Activated T-cell treated with anti-CD3 and anti-CD28 coated beads, Interleukin-2, amount 50 U/mL, for 1 hour (primary cell): Measurements from ENCODE around the gene GMDS.

Source experiments
- DNase-seq: peaks from one replicate; pipeline ENCODE4 v3.0.0-alpha.2; 2020

GMDS gene

DNA sequence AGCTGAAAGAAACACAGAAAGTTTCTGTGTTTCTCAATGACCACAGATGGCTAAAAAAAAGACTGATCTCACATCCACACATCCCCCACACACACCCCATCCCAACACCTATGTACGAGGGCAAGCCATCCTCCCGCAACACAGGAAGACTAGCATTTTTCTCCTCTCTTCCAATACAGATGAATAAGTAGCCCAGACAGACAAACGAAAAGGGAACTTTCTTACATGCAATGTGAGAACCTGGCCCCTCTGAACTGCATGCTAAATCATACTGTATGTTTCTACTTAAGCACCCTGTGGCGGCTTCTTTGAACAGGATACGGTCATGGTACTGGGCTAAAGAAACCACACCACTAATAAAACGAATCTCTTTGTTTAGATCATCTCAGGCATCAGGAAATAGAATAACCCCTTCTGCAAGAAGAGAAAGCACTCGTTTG is 116.2 kb downstream of the GMDS start:
- DNase-seq: no peak

DNA sequence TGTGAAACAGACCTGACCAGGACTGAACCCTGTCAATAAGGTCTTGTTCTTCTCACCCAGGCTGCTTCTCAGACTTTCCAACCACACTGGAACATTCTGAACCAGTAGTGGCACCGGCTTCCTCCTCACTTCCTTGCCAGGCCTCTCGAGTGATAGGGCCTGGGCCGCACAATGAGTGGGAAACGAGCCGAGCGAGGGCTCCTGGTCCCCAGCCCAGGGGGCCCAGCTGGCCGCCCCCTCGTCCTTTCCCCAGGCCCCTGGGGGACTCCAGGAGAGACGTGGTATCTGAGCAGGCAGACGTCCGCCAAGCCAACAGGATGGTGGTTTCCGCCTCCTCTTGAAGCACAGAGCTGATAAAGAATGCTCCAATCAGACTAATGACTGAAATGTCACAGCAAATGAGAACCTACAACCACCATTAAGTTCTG is 117.9 kb downstream of the GMDS start:
- DNase-seq: peak; percentile 30

DNA sequence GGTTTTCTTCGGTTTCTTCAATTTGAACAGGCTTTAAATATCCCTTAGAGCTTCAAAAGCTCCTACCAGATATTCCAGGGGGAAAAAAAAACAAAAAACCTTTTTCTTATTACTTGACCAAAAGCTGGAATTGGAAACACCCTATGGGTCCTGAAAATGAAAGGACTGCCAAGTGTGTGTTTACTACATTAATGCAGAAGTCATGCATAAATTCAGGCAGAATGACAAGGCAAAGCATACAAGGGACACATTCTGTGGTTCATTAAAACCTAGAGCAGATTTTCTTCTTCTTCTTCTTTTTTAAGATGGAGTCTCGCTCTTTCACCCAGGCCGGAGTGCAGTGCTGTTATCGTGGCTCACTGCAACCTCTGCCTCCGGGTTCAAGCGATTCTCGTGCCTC is 119.1 kb downstream of the GMDS start:
- no peak for DNase-seq

DNA sequence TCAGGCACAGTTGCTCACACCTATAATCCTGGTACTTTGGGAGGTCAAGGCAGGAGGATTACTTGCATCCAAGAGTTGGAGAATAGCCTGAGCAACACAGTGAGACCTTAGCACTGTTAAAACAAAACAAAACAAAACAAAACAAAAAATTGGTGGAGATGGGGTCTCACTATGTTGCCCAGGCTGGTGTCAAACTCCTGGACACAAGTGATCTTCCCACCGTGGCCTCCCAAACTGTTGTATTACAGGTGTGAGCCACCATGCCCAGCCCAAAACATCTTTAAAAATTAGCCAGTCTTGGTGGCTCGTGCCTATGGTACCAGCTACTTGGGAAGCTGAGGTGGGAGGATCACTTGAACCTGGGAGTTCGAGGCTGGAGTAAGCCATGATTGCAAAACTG is 120.2 kb downstream of the GMDS start:
- DNase-seq: no peak

DNA sequence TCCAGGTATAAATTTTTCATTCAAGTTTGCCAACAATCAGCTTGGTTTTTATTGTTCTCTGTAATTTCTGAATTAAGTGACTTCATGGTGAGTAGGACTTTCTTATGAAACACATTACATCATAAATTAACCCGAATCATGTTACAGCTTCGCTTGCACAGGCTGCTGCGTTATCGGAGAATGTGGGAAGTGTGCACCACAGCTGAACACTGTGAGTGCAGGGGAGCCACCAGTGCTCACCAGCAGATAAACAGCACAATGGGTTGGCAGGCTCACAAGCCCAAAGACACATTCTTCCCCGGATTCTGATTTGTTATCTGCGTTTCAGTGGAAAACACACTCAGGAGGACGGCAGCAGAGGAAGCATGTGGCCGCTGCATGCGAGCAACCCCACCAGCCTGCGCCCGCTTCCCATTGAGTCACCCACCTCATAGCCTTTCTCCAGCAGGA is 121.1 kb downstream of the GMDS start:
- no peak for DNase-seq

DNA sequence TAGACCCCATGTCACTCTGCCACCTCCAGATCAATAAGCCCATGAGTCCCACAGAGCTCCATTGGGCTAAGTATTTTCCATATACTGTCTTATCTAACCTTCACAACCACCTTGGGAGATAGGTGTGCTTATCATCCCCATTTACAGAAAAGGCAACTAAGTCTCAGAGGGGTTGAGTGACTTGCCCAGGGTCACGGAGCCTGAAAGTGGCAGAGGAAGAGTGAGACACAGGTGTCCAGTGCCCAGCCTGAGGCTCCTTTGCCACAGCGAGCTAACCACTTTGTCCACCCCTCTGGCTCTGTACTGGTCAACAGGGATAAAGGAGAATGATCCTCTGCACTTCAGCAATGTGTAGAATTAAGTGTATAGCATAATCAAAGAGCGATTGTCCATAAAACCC is 124.5 kb downstream of the GMDS start:
- no peak for DNase-seq

DNA sequence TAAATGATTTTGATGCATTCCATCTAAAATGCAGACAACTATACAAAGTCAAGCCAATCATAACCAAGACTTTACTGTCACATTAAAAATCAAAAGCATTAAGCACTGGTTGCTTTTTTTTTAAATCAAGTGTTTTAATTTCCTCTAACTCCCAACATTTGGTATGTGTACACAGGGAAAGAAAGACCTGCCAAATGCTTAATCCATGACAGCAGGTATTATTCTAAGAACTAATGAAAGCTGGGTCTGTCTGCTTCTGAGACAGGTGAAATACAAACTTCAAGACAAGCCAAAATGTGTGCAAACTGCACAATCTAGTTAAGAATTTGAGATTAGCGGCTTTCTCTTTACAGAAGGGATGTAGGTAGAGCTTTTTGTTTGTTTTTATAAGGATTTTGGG is 126.1 kb downstream of the GMDS start:
- no peak for DNase-seq

DNA sequence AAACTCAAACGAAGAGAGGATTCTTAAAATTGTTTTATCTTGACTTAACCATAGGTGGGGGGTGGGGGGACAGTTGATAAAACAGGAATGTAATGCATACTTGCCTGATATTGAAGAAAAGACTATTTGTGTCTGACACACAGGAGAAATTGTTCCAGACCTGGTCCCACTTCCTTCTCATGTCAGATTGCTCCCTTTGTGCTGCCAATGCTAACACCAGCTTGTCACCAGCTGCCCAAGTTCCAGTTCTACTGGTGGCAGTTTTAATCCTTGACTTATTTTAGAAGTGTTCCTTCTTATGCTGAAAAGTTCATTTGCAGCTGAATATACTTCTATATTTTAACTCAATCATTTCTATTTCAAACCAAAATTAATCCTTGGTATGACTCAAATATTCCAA is 127.3 kb downstream of the GMDS start:
- no peak for DNase-seq

DNA sequence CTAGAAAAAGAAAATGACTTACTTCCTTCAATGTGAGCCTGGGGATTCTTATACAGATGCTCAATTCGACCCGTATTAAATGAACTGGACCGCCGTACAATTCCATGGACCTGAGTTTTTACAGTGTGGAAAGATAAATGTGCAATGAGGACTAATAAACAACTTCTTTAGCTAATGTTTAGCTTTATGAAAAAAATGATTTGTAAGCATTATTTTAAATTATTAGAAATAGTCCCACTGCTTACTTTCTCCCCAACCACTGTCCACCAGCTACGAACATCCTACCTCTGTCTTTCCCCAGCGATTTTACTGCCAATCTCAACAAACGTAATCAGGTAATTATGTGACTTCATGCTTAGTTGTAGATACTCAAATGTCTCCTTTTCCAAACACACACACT is 128.0 kb downstream of the GMDS start:
- no peak for DNase-seq

DNA sequence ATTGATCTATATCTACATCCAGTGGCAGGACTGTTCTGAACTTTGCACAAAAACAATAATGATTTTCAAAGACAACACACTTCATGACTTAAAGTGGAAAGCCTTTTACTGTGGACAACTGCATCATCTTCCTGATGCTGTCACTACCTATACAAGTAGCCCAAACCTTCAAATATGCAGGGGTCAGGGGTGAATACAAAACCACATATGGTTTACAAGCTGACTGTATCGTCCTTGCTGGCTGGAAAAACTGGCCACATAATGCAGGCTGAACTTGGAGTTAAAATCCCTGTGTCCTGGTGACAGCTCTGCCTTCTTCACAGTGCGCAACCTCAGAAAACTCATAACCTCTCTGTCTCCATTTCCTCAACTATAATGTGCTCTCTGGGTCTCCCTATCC is 128.9 kb downstream of the GMDS start:
- no peak for DNase-seq

DNA sequence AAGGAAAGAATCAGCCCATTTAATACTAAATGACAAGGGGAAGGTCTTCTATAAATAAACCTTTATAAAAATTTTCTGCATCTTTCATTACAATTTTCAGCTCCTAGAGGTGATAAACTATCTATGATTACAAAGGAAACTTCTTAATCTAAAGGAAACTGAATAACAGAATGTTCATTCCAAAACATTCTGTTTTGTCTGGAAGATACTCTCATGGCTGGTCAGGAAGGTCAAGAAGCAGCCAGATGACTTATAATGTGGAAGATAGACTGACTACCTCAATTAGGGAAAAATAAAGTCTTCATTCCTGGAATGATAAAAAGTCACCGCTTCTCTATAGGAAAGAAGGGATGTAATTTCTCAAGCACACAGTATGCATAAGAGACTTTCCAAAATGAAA is 131.3 kb downstream of the GMDS start:
- DNase-seq: no peak

DNA sequence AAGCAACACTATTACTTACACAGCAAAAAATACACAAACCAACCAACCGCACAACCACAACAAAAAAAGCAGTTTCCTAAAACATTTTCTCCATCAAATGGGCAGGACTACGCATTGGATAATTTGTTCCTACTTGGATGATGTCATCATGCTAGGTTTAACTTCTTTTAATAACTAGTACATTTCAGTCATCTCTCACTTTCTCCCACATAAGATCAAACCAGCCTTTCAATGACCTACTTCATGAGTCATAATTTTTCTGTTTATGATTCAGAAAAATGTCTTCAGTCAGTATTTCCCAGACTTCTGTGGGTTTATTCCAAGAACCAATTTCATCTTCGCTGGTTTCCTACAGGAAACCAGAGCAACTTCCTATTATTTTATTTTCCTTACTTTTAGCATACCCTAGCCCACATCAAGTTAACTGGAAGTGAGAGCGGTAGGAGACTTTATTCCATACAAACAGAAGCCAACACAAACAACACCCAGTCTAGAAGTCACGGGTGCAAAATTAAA is 134.2 kb downstream of the GMDS start:
- no peak for DNase-seq

DNA sequence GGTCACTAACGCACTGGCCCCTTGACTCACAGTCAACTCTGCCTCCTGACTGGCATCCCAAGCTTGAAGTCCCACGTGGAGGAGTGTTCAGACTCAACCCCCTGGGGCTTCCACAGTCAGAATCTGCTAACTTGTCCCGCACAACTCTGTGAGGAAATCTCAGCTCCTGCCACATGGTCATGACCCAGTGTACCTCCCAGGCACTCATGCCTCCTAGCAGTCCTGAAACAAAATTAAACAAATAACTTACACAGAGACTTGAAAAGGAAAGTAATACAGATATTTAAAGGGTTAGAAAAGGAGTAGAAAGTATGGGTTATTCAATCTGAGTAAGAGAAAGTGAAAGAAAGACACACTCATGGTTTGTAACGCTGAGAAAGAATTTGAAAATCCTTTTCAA is 134.9 kb downstream of the GMDS start:
- DNase-seq: no peak

DNA sequence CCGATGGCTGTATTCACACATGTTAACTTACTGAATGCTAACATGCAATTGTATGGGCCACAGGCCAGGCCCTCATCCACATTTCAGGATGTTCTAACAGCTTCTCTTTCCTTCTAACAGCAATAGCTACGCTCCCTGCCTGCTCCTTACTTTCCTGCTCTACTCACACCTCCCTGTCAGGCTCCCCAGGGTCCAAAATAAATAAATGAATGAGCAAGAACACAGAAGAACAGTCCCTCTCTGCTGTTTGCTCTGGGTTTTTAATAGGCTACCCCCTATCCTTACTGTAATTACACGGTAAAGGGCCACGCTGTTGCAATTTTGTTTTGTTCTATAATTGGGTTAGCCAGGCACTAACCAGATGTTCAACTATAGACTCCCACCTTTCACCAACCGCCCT is 135.6 kb downstream of the GMDS start:
- DNase-seq: no peak

DNA sequence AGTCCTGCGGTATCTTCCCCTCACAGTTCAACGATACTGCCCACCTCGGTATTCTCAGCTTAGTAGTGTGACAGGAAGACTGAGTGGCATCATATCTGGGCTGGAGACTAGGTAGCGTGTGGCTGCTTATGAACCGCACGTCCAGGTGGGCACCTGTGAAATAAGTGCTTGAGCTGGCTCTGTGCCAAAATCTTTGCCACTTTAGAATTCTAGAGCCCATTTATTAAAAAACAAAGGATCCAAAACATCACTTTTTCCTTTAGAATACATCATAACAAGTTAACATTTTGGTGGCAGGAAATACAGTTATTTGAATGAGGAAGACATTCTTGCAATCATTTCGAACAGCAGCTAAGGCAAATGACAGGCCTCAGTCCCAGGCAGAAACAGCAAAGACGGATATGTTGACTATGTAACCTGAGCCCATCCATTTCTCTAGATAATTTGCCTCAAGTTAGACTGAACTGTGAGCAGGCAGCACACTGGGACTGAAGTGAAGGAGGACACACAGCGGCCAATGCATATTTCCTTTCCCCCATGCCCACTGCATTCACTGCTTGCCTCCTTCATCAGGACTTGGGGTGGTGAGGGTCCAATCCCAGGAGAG is 136.6 kb downstream of the GMDS start:
- no peak for DNase-seq

DNA sequence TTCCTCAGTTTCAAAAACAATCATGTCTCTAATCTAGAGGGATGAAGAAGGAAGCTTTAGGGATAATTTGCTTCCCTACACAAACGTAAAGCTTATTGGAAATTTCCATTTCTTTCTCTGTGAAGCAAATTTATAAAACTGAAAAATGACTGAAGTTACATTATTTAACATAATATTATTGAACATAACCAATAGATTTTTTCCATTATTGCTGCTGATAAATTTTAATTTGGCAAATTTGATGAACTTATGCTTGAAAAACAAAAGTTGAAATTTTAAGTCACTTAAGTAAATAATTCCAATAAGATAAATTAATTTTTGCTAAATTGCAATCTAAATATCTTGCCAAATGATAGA is 140.9 kb downstream of the GMDS start:
- no peak for DNase-seq

DNA sequence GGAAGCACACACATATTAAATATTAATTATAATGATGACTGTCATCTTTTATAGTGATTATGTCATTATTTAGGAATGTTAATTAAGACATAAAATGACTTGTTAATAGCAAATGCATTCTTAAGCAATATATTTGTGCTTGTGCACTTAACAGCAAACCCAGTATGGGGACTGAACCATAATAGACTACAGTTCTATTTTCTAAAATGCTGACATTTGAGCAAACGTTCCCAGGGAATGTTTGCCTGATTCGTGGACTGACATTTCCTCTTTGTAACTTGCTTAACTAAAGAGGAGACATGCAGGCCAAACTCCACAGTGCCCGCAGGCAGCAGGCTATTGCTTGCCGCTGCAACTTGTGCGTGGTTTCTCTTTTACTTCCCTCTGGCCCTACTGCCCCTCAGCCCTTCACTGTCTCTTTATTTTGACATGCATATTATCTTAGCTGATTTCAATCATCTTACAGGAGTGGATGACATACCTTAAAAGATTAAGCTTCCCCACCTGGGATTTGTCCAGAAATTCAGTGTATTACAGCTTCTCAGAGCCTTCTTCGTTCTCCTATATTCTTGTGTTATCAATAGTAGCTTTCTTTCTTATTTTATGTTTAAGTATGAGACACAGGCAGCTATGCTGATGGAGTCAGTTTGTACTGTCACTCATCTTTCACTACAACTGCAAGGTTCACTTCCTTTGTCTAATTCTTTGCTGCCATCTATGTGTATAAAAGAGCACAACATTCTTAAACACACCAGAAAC is 141.5 kb downstream of the GMDS start:
- DNase-seq: no peak

DNA sequence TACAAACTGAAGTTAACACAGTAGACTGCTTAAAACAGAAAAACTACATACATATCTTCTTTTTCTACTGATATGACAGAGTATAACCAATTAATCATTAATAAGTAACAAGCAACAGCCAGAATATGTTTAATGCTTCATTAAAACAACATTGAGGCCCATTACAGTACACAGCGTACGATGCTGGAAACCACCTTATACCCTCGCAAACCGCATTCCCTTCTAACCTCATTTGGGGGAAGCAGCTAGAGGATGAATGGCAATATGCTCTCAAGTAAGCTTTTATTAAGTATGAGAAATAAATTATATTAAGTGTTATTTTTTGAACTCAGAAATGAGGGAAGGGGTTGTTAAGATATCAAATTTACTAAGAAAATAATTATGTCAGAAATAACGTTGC is 142.4 kb downstream of the GMDS start:
- DNase-seq: no peak

DNA sequence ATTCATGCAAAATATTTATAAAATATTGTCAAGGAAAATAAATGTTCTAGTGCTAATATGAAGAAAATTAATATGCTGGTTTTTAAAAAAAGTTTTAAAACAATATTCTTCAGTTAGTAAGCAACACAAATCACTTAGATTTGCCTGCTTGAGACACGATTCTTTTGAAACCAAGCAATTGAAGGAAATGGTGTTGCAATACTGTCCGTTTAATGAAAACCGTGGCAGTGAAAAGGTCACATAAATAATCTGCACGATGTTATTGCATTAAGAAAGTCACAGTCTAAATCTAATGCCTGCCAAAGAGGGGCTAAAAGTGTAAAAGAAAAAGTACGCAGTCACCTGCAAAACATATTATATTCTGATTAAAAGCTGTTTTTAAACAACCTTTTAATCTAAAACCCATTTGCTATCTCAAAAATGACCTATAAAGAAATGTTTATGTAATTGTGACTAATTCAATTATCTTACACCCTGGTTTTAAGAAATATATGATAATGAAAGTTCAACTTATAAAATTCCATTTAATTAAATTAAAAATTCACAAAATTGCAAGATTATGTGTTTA is 143.0 kb downstream of the GMDS start:
- no peak for DNase-seq

DNA sequence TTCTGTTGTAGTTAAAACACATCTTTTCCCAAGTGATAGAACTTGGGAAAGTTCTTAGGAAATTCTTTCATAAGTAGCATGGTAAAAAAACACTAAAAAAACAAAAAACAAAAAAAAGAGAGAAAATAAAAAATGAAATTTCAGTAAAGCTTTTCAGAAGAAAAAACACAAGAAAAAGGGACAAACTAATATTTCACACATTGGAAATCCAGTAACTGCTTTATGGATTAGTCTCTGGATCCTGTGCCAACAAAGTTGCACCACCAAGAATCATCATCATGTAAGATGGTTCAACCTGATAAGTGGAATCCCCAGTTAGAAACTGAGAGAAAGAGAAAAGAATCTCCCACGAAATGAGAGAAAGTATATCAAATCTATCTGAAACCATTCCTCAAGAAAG is 144.2 kb downstream of the GMDS start:
- DNase-seq: no peak

DNA sequence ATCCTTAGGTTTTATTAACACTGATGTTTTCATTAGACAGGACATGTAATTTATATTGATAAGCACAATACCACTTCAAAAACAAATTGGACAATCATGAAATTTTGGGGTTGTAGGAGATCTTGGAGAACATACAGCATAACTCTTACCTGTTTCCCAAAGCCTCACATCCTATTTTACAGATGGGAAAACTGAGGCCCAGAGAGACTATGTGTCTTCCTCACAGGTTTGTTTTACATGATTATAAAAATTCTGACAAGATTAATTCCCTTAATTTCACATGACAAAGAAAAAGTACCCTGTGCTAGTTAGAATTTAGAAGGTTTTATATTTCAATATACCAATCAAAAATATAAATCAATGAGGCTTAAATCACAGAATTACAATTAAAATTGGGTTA is 145.5 kb downstream of the GMDS start:
- DNase-seq: no peak

DNA sequence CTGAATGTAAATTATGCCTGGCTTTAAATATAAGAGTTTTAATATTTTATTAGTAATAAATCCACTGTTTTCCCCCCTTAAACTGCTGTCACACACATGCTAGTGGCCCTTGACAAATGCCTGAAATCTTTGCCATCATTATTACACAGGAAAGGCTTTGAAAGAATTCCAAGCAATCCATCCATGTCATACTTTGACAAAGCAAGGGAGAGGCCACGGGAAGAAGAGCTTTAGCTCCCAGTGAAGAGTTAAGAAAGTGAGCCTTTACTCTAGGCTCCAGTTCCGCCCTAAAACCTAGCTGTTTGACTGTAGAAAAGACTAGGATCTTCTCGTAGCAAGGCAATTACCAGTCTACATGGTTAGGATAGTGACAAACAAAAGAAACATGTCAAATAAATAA is 147.9 kb downstream of the GMDS start:
- no peak for DNase-seq

DNA sequence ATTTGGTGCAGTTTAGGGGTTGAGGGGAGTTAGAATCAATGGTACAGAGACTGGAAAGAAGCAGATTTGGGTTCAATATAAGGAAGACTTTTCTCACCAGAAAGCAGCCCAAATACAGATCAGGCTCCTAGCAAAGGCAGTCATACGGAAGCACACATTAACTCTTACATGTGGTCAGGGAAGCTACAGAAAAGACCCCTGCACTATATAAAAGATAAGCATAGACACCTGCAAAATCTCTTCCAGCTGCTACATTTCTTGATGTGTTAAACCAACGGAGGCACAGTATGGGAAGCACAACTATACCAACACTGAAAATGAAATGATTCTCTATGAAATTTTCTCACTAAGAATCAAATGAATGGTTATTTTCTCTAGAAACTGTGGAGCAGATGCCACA is 150.8 kb downstream of the GMDS start:
- DNase-seq: no peak

DNA sequence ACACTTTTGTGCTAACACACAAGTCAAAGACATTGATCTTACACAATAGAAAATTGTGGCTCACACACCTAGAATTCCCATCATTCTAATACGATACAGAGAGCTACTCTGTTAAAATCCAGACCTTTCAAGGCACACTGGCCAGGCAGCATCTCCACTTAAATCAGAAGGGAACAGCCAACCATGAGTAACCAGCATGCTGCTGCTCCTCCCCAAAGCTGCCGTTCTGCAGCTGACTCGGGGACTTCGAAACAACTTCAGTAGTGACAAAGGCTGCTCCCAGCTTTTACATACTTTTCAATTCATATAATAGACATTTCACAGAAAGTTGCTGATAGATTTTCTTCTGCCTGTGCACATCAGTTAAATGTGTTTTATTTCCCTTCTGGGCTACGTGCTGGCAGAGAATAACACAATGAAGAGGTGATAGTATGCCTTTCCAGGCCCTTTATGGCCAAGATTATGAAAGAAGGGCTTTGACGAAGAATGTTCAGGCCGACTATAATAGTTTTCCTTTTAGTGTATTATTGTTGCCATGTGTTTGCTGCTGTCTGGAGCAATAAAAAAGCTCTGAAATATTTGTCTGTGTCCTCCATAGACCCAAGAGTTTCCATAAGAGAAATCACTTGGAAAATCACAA is 159.0 kb downstream of the GMDS start:
- no peak for DNase-seq
